C1 segment of cervical spinal cord (tissue), 14 donors: ENCODE data around the gene SF3B6.
A peak's percentile ranks its signal among the peaks of the same experiment; 100 is the strongest.
"Not testable (repeated sequence)": the region's sequence is repeated elsewhere in the genome, so short reads cannot be mapped to it uniquely, and the experiment has no call there.

Experiments
- DNase-seq, 14 donors: peaks; one replicate each; lab custom pipeline; 2025; lab: John Stamatoyannopoulos, UW

The SF3B6 gene

DNA sequence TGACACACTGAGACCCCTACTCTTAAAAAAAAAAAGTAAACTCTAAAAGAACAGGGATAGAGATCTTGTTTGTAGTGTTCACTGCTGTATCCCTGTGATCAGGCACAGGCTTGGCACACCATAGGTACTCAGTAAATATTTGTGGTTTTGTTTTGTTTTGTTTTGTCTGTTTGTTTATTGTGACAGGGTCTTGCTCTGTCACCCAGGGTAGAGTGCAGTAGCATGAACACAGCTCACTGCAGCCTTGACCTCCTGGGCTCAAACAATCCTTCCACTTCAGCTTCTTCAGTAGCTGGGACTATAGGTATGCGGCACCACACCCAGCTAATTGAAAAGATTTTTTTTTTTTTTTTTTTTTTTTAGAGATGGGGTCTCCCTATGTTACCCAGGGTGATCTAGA lies 23.2 kb downstream of the SF3B6 start:
- DNase-seq = no peak

DNA sequence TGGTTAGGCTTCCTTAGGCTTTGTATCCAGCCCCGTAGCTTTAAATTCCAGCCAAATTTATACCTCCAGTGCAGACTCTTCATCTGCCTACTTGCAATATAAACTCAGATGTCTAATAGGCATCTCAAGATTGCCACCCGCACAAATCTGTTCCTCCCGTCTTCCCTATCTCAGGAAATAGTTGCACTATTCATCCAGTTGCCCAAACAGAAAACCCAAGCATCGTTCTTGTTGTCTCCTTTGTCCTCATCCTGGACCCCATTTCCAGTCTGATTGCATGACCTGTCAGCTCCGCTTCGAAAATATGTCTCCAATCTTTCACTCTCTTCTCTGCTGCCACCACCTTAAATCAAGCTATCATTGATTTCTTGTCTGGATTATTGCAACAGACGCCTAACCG lies 24.3 kb downstream of the SF3B6 start:
- DNase-seq = peak in 1 of 14 donors; percentile 36

DNA sequence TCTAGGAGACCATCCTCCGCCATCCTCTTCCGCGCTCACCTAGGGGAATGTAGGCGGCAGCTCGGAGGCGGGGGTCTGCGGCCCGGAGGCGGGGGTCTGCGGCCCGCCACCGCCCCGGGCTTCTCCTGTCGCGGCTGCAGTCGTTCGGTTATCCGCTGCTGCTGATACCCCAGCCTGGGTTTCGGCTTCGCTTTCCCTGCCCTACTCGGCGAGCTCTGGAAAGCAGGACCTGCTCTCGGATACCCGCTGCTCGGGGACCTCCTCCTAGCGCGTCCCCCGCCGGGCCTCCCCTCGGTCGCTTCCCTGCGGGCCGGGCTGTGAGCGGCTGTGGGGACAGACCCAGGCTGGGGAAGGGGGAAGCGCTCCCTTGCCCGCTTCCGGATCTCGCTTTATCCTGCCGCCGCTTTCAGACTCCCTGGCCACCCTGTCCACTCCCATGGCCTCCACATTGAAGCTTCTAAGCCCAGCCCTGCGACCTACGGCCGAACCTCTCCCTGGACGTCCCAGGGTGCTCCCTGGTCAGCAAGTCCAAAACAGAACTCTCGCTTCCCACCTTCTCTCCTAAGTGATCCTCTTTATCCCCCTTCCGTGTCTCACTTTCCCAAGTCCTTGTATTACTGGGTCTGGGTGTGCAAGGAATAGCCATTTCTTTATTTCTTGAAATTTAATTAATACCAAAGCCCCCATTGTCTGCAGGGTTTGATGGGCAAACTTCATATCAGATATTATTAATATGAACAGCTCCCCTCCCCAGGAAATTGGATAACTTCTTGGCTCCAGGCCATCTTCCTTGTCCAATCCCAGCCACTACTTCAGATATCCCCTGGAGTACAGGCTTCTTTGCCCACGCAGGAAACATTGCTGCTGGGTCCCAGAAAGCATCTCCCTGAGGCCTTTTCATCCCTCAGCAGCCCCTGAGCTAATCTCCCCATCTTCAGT lies 25.8 kb downstream of the SF3B6 start:
- DNase-seq = peak in 7 of 14 donors; percentile 7 to 26 (median 14)

DNA sequence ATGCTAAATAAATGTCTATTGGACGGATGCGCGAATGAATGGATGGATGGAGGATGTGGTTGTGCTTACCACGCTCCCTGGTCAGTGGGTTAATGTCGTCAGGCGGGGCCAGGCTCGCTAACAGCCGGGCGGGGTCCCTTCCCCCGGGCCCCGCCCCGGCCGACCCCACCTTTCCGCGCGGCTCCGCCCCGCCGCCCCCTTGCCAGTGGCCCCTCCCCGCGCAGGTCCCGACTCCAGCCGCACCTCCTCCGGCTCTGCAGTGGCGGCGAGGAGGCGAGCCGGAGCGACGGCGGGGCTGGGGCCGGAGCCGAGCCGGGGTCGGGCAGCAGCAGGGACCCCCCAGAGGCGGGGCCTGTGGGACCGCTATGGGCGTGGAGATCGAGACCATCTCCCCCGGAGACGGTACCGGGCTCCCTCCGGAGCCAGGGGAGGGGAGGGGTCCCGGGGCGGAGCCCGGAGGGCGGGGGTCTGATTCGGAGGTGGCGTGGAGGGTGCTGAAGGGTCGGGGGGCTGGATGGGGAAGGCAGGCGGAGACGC lies 26.6 kb downstream of the SF3B6 start, which contains the start of gene FKBP1B:
Gene FKBP1B (plus strand): TSS at position 257 of the 537 bp plus-strand sequence. CDS start 109 bp downstream, at position 366.
- peak in 5 of 14 donors; percentile 6 to 75 (median 8) for DNase-seq

DNA sequence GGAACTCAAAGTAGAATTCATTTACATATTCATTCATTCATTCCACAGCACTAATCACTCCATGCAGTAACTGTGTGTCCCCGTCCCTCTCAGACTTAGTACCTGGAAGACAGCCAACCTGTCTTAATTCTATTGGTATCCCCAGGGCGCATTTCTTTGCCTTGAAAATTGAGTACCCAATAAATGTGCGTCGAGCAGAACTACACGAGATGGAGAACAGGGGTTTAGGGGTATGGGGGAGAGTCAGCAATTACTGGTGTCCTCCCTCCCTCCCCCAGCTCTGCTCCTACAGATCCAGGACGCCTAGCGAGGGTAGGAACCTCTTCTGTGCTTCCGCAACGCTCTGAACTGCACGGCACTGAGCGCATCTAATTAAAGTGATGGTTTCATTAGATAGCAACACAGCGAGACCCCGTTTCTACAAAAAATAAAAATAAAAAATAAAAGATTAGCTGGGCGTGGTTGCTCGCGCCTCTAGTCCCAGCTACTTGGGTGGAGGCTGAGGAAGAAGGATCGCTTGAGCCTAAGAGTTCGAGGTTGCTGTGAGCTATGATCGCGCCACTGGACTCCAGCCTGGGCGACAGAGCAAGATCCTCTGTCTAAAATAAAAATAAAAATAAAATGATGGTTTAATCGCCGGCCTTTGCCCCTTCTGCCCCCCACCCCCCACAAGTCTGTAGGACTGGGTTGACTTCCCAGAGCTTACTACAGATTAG lies 27.2 kb downstream of the SF3B6 start:
- DNase-seq = peak in 1 of 14 donors; percentile 40

DNA sequence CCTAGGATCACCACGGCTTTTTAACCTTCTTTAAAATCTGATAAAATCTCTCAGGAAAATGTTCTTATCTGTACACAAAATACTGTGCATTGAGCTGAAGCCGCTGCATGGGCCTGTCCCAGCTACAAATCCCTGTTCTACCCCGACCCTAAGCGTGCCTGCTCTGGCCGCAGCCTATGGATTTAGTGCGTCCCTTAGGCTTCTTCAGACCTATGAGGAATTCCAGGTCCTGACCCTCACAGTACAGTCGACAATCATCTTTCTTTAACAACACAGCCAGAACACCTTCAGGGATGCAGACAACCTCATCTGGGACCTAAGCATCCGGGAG lies 28.5 kb downstream of the SF3B6 start:
- peak in 1 of 14 donors; percentile 47 for DNase-seq

DNA sequence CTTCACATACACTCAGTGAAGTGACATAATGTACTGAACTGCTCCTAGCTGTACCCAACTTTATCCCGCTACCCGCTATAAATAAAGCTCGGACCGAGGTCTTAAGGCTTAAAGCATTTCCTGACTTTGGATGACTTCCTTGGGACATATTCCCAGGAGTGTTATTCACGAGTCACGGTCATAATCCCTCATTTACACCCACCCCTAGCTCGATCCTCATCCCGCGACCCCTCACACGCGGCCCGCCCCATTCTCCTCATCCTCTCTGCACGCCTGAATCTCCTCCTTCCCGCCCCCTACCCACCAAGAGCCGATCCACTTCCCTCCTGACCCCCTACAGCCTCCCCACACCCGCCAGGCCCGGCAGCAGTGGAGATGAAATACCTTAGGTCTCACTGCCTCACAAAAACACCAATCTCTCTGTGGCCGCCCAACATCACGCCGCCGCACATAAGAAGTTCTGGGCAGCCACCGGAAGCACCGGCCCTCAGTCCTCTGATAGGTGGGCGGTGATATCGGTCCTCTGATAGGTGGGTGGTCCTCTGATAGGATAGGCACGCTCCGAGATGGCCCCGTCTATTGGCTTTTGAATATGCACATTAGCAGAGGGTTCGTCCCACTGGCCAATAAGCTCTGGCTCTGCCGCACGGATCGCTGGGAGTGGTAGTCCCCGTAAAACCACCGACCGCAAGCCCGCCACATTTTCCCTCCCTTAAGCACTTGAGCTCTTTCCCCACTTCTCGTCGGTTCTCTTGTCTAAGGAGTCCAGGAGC lies 29.0 kb downstream of the SF3B6 start, which contains the start of gene WDCP:
Gene WDCP (minus strand): TSS at position 462 of the 773 bp plus-strand sequence. CDS start 7,897 bp downstream, outside the sequence.
- peak; percentile 58 to 98 (median 90) for DNase-seq

DNA sequence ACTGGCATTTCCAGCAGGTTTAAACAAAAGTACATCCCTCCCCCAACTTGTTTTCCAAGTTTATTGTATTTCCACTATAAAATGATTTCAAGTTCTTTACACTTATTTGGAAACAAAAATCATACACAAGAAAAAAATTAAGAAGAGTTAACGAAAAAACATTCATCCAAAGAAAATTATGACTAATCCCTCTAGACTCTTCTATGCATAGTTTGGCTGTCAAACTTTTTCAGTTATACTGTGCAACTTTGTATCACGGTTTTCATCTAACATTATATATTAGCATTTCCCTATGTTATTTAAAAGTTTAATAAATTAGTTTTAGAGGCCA lies 29.6 kb downstream of the SF3B6 start:
- no peak for DNase-seq

DNA sequence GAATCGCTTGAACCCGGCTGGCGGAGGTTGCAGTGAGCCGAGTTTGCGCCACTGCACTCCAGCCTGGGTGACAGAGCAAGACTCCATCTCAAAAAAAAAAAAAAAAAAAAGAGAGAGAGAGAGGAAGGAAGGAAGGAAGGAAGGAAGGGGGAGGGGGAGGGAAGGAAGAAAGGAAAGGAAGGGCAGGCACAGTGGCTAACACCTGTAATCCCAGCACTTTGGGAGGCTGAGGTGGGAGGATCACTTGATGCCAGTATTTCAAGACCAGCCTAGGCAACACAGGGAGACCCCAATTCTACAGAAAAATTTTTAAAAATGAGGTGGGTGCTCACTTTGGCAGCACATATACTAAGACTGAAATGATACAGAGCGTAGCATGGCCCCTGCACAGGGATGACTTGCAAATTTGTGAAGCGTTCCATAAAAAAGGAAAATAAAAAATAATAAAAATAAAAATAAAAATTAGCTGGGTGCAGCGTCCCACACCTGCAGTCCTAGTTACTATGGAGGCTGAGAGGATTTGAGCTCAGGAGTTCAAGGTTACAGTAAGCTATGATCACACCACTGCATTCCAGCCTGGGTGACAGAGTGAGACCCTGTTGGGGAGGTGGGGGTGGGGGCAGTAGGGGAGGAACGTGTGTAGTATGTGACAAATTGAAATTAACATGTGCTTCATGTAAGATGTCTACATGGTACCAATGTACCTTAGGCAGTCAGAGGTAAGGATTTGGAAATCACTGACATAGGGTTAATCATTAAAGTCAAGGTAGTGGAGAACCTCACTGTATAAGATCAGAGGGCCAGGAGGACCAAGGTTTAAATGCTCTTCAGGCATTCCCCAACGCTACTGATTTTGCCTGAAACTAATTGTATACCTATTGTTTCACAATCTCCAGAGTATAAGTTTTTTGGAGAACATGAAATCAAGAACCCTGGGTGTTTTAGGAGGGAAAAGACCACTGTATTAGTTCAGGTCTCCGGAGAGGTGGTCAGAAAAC lies 30.3 kb downstream of the SF3B6 start:
- DNase-seq = no peak

DNA sequence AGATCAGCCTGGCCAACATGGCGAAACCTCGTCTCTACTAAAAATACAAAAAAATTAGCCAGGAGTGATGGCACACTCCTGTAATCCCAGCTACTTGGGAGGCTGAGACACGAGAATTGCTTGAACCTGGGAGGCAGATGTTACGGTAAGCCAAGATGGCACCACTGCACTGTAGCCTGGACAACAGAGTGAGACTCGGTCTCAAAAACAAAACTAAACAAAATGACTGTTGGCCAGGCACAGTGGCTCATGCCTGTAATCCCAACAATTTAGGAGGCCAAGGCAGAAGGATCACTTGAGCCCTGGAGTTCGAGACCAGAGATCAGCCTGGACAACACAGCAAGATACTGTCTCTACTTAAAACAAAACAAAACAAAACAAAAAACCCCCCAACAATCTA lies 33.0 kb downstream of the SF3B6 start:
- not testable (repeated sequence) for DNase-seq

DNA sequence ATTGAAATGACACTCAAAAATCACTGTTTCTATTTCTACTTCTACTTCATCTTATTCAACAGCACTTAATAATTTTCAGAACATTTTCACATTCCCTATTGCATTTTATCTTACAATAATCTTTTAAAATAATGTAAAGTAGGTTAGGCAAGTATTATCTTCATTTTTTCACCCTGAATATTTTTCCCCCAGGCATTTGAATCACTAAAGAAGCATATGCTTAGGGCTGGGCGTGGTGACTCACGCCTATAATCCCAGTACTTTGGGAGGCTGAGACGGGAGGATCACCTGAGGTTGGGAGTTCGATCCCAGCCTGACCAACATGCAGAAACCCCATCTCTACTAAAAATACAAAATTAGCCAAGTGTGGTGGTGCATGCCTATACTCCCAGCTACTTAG lies 35.6 kb downstream of the SF3B6 start:
- no peak for DNase-seq

DNA sequence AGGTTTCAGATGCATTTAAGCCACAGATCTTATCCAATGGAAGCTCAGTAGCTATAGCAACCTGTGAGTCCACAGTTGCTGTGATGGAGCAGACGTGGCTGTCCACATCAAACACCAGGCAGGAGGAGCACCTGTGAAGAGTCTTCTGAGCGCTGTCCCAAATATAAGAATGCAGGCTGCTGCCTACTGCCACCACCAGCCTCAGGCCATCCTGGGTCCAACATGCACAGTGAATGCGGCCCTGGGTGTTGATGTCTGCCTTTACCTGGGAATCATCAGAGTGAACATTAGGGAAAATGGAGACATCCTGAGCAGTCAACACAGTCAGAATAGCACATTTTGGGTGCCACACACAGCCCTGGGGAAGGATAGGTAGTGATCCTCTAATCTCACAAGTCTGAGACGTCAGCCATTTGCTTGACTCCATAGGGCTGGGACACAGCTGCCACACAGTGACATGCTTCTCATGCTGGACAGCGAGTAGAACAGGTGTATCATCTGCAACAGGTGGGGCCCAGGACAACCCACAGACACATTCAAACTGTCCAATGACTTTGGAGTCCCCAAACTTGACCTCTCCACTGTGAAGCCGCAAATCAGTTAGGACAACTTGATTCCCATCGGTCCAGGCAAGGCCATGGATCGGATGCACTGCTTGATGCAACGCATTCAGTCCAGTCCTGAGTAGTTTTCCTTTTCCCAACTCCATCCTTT lies 37.2 kb downstream of the SF3B6 start:
- no peak for DNase-seq

DNA sequence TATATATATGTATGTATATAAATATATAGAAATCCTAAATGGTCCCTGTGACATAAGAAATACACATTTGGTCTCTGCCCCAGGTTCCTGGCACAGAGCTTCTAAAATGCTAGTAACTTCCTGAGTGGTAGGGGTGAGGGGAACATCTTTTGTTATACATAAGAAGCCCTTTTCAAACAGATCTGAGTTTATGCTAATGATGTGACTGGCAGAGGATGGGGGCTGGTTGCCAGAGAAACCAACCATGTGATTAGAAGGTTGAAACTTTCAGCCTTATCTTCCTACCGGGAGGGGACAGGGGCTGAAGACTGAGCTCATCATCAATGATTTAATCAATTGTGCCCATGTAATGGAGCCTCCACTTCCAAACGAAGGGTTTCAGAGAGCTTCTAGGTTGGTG lies 49.9 kb downstream of the SF3B6 start:
- no peak for DNase-seq

DNA sequence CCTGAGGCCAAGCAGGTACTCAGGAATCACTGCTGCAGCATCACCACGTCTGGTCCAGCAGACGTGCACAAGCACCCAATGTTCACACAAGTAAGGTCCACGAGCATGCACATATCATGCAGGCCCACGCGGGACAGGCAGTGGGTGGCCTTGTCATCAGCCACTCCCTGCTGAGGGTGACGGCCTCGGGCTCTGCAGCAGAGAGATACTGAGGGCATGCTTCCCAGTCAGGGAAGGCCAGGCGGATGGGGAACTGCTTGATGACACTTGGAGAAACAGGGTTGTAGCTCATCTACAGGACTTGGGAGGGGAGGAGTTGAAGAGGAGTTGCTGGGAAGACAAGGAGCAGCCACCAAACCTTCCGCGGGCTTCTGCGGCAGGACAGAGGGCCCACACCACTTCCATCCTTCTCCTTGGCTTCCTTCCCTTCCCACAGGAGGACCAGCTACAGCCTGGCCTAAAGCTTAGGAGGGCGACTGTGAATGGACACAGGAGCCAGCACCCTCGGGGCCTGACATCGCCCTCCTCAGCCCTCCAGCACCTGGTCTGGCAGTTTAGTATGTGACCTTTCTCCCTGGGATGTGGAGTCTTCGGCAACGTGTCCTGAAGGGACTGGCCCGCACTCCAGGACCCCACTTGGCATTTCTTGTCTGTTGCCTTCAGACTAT lies 51.0 kb downstream of the SF3B6 start:
- no peak for DNase-seq

DNA sequence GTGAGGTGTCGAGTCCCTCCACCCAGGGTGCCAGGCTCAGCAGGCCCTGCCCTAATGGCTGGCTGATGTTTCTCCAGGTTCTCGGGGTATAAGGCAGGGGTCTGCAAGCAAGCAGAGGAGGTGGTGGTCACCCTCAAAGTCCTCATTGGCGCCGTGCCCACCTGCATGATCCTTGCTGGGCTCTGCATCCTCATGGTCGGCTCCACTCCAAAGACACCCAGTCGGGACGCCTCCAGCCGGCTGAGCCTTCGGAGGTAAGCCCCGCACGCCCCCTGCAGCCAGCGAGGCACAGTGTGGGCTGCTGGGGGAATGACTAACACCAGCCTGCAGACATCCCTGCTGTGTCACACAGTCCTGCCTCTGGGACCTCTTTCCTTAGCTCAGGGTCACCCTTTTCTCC lies 52.1 kb downstream of the SF3B6 start:
- DNase-seq = no peak

DNA sequence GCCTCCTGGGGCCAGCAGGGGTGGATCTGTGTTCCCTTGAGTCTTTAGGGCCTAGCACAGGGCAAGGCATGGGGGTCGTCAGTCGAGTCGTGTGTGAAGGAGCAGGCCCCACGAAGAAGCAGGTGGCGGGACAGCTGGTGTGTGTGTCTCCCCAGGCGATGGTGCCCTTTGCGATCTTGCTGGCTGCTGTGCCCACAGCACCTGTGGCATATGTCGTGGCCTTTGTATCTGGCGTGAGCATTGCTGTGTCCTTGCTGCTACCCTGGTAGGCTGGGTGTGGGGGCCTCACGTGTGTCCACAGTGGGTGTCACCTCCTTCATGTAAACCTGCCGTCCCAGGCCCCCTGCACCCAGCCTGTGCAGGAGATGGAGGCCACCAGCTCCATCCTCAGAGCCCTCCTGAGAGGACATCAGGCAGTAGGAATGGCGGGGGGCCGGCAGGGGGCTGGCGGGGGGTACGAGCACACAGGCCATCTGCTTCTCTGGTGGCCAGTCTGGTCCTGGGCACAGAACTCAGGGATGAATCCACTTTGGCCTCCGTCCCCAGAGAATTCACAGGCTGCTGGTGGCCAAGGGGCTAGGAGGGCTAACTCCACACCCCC lies 53.1 kb downstream of the SF3B6 start:
- DNase-seq = no peak

DNA sequence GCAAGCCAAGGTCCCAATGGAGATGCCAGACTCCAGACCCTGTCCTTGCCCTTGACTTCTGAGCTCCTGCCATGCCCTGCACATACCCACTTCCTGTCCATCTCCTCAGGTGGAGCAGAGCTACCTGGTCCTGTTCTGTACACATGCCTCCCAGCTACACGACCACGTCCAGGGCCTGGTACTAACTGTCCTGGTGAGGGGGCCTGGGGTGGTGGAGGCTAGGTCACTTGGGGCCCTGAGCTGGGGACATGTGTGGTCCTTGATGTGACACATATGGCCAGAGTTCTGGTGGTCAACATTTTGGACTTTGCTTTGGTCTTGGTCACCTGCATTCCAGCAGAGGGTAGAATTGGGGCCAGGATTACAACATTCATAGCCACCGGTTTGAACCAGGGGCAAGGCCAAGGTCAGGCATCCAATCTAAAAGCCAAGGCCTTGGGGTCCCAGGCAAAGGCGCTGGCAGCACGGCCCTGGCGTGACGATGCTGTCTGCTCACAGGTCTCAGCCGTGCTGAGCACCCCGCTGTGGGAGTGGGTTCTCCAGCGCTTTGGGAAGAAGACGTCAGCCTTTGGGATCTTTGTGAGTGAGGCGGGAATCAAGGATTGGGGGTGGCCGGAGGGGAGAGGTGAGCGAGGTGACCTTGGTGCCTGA lies 53.7 kb downstream of the SF3B6 start:
- DNase-seq = no peak
